ENCODE results near the gene DOCK1.
"Not testable (repeated sequence)": the region's sequence is repeated elsewhere in the genome, so short reads cannot be mapped to it uniquely, and the experiment has no call there.

The DOCK1 gene
- long read RNA-seq, donor 1, partial matches to known transcripts: 16 of 16 reads
- long read RNA-seq, donor 1, other reads (novel, unspliced or antisense): 0 of 16 reads
- long read RNA-seq, donor 2: 0 reads
- long read RNA-seq, donor 3, full-length matches to known transcripts: 2 of 2 reads
- long read RNA-seq, donor 3, partial matches to known transcripts: 0 of 2 reads
- long read RNA-seq, donor 3, other reads (novel, unspliced or antisense): 0 of 2 reads
- long read RNA-seq, donor 4, partial matches to known transcripts: 27 of 27 reads
- long read RNA-seq, donor 4, other reads (novel, unspliced or antisense): 0 of 27 reads
- long read RNA-seq, donor 5, full-length matches to known transcripts: 2 of 13 reads
- long read RNA-seq, donor 5, partial matches to known transcripts: 11 of 13 reads
- long read RNA-seq, donor 5, other reads (novel, unspliced or antisense): 0 of 13 reads
- long read RNA-seq, donor 6, full-length matches to known transcripts: 2 of 22 reads
- long read RNA-seq, donor 6, partial matches to known transcripts: 20 of 22 reads
- long read RNA-seq, donor 6, other reads (novel, unspliced or antisense): 0 of 22 reads
- long read RNA-seq, donor 7, full-length matches to known transcripts: 1 of 1 reads
- long read RNA-seq, donor 7, partial matches to known transcripts: 0 of 1 reads
- long read RNA-seq, donor 7, other reads (novel, unspliced or antisense): 0 of 1 reads
- long read RNA-seq, donor 8, full-length matches to known transcripts: 1 of 1 reads
- long read RNA-seq, donor 8, partial matches to known transcripts: 0 of 1 reads
- long read RNA-seq, donor 8, other reads (novel, unspliced or antisense): 0 of 1 reads

- peak; percentile 84 for DNase-seq
These were observed at the start of gene DOCK1 for GRCh38 chr10:126904818-126905701. DOCK1 (plus strand) TSS chr10:126905428; CDS start chr10:126905518, 90 bp downstream.

- no peak for DNase-seq
These were observed 47.9 kb upstream of the DOCK1 start for GRCh38 chr10:126857178-126857806.

DNA sequence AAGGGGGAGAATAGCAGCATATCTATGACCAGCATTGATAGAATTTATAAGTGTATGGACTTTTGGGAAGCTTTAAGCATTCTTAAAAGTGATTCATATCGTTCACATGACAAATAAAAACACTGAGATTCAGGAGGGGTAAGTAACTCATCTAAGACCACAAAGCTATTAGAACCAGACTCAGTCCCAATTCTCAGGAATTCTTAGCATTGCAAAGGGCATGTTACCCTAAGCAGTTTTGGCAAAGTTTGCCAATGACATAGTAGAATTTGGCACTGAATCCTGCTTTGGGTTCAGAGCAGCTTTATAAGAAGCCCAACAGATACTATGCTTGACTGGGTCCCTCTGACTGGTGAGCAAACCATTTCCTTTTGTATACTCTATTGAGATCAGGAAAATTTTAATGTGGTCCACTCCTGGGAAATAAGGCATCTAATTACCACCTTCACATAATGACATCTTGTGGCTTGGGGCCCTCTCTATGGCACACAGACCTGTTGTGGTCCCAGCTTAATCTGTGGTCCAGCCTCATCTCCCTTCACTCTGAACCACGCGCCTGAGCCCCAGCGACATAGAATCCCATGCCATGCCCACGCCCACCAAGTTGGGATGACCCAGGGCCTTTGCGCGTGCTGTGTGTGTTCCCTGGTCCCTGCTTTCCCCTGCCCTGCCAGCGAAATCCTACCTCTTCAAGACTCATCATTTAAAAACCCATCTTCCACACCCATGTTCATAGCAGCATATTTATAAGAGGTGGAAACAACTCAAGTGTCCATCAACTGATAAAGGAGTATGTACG, 37.5 kb upstream of the DOCK1 start:
- DNase-seq: no peak

DNA sequence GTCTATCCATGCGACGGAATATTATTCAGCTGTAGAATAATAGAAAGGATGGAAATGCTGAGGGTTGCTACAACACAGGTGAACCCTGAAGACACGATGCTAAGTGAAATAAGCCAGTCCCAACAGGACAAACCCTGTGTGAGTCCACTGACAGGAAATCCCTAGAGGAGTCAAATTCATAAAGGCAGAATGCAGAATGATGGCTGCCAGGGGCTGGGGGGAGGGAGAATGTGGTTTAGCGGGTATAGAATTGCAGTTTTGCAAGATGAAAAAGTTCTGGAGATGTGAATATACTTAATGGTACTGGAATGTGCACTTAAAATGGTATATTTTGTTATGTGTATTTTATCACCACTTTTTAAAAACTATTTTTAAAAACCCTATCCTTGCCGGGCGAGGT, 36.9 kb upstream of the DOCK1 start:
- no peak for DNase-seq

DNA sequence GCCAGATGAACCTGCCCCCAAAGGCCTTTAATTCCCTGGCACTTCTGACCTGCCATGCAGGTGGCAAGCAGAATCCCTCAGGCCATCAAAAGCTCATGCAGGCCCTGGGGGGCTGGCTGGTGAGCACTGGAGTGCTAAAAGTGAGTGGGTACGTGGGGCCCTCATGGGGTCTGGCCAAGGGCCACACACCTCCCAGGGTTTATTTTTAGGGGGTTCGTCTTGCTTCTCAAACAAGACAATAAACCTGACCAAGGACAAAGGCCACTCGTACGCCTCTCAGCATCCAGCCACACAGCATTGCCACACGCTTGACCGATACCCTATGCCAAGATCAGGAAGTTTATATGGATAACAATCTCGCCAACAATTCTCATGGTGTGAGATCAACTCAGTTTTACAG, 33.1 kb upstream of the DOCK1 start:
- no peak for DNase-seq

DNA sequence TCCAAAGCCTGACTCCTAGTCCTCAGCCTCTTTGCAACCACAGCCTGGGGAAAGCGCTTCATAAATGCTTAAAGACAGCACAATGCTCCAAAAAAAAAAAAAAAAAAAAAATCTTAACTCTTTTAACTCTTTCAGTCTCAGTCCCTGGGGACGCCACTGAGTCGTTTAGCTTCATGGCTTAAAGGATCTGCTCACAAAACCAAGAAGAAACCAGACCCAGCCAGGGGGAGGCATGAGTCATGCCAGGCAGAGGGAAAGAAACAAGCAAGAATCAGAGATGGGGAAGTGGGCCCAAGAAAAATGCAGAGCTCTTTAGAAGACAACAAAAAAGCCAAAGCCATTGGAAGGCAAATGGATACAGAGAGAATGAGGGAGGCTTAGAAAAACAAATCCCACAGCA, 32.5 kb upstream of the DOCK1 start:
- DNase-seq: no peak

- no peak for DNase-seq
These were observed 28.8 kb upstream of the DOCK1 start for GRCh38 chr10:126876456-126876855.

- no peak for DNase-seq
These were observed 27.8 kb upstream of the DOCK1 start for GRCh38 chr10:126877390-126877789.

DNA sequence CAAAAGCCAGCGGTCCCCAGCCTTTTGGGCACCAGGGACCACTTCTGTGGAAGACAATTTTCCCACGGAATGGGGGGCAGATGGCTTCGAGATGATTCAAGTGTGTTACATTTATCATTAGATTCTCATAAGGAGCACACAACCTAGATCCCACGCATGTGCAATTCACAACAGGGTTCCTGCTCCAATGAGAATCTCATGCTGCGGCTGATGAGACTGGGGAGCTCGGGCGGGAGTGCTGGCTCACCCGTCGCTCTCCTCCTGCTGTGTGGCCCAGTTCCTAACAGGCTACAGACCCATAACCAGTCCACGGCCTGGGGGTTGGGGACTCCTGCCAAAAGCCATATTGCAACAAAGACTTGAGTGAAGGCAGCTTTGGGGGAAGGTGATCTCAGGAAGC, 26.6 kb upstream of the DOCK1 start:
- no peak for DNase-seq

GRCh38 chr10:126880926-126881325, 24.3 kb upstream of the DOCK1 start:
- DNase-seq: no peak

DNA sequence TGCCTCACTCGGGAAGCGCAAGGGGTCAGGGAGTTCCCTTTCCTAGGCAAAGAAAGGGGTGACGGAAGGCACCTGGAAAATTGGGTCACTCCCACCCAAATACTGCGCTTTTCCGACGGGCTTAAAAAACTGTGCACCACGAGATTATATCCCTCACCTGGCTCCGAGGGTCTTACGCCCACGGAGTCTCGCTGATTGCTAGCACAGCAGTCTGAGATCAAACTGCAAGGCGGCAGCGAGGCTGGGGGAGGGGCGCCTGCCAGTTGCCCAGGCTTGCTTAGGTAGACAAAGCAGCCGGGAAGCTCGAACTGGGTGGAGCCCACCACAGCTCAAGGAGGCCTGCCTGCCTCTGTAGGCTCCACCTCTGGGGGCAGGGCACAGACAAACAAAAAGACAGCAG, 23.2 kb upstream of the DOCK1 start:
- not testable (repeated sequence) for DNase-seq

DNA sequence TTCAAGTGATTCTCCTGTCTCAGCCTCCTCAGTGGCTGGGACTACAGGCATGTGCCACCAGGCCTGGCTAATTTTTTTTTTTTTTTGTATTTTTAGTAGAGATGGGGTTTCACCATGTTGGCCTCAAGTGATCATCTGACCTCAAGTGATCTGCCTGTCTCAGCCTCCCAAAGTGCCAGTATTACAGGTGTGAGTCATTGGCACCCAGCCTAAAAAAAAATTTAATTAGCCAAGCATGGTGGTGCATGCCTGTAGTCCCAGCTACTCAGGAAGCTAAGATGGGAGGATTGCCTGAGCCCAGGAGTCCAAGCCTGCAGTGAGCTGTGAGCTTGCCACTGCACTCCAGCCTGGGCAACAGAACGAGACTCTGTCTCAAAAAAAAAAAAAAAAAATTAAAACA, 16.8 kb upstream of the DOCK1 start:
- not testable (repeated sequence) for DNase-seq

GRCh38 chr10:126889421-126889820, 15.8 kb upstream of the DOCK1 start:
- no peak for DNase-seq

GRCh38 chr10:126890797-126891196, 14.4 kb upstream of the DOCK1 start:
- DNase-seq: not testable (repeated sequence)

- DNase-seq: no peak
These were observed 12.7 kb upstream of the DOCK1 start for GRCh38 chr10:126892226-126893175.

- DNase-seq: no peak
These were observed 12.0 kb upstream of the DOCK1 start for GRCh38 chr10:126893206-126893605.

- DNase-seq: no peak
These were observed 11.4 kb upstream of the DOCK1 start for GRCh38 chr10:126893841-126894240.

- no peak for DNase-seq
These were observed 9.9 kb upstream of the DOCK1 start for GRCh38 chr10:126895214-126895781.

- DNase-seq: no peak
These were observed 6.8 kb upstream of the DOCK1 start for GRCh38 chr10:126898460-126898859.

Data from right kidney (tissue), 9 donors.